ENCODE data around the gene CTPS2. TPM values are rescaled to one million over a fixed set of nuclear protein-coding genes. Genes with fewer than 3 reads are reported as not detected.
"Not testable (repeated sequence)": the region's sequence is repeated elsewhere in the genome, so short reads cannot be mapped to it uniquely, and the experiment has no call there.

Gene CTPS2
- total RNA-seq, 1 donor from 2014 or later, result 59.0 TPM

- DNase-seq (ENCODE audit: extremely low spot score, unreplicated experiment), result no peak
- no peak for TF ChIP-seq CTCF (conservative IDR thresholded peaks at IDR 0.05)
- H3K27me3 Mint-ChIP-seq, result no peaks in the 10 kb centered on the region
- H3K36me3 Mint-ChIP-seq, result peaks cover 41% of the 10 kb centered on the region
- H3K27ac Mint-ChIP-seq, result no peak overlapping the region
- no peak overlapping the region for H3K4me3 Mint-ChIP-seq
- H3K9me3 Mint-ChIP-seq, result no peaks in the 10 kb centered on the region
- no peaks in the 10 kb centered on the region for H3K4me1 Mint-ChIP-seq (ENCODE audit: unreplicated experiment)
Observed at GRCh38 chrX:16737024-16737423, 24.6 kb upstream of the CTPS2 start.

DNA sequence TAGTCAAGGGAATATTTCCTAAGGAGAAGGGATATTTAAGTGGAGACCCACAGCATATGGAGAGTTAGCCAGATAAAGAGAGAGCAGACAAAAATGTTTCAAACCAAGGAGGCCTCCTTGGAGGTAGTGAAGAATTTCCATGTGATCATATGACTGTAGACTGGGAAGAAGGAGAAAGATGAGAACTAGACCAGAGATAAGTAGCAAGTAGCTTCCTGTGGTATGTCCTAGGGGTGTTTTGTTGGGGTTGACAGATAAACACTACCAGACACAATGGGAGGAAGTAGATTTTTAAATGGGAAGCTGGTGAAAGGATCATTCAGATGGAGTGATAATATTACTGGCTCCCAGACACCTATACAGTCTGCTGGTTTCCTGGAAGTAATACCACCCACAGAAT is 20.5 kb upstream of the CTPS2 start:
- Mint-ChIP-seq H3K27me3 (no peaks in the 10 kb centered on the region), H3K4me1 (ENCODE audit: unreplicated experiment) (no peaks in the 10 kb centered on the region), H3K4me3 (no peak overlapping the region), H3K27ac (no peak overlapping the region), H3K9me3 (no peaks in the 10 kb centered on the region), H3K36me3 (peaks cover 20% of the 10 kb centered on the region)
- no peak for DNase-seq (ENCODE audit: extremely low spot score, unreplicated experiment)
- TF ChIP-seq CTCF (conservative IDR thresholded peaks at IDR 0.05), result no peak

DNA sequence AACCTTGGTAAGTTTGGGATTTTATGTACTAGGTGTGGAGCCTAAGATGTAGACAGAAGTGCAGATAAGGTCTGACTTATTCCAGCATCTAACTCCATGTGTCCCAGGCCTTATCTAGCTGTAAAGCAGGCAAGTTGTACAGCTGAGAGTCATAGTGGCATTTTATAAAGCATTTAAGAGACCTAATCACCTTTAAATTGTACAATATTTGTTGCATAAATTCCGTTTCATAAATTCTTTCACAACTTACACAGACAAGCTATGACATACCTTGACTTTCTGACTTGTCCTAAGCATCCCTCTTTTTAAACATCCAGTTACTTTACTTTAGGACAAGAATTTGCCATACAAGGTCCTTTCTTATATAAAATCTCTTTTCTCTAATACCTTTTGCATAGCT is 18.0 kb upstream of the CTPS2 start:
- Mint-ChIP-seq H3K4me1 (ENCODE audit: unreplicated experiment) (peaks cover 5% of the 10 kb centered on the region), H3K36me3 (peaks cover 20% of the 10 kb centered on the region), H3K27ac (no peak overlapping the region), H3K4me3 (no peak overlapping the region), H3K9me3 (no peaks in the 10 kb centered on the region), H3K27me3 (no peaks in the 10 kb centered on the region)
- no peak for TF ChIP-seq CTCF (conservative IDR thresholded peaks at IDR 0.05)
- no peak for DNase-seq (ENCODE audit: extremely low spot score, unreplicated experiment)

GRCh38 chrX:16727637-16728036 is 15.2 kb upstream of the CTPS2 start:
- TF ChIP-seq CTCF (conservative IDR thresholded peaks at IDR 0.05), result no peak
- H3K4me1 Mint-ChIP-seq (ENCODE audit: unreplicated experiment), result peaks cover 14% of the 10 kb centered on the region
- H3K9me3 Mint-ChIP-seq, result no peaks in the 10 kb centered on the region
- H3K27ac Mint-ChIP-seq, result no peak overlapping the region
- no peak overlapping the region for H3K4me3 Mint-ChIP-seq
- no peak for DNase-seq (ENCODE audit: extremely low spot score, unreplicated experiment)
- H3K36me3 Mint-ChIP-seq, result peaks cover 27% of the 10 kb centered on the region
- H3K27me3 Mint-ChIP-seq, result no peaks in the 10 kb centered on the region

DNA sequence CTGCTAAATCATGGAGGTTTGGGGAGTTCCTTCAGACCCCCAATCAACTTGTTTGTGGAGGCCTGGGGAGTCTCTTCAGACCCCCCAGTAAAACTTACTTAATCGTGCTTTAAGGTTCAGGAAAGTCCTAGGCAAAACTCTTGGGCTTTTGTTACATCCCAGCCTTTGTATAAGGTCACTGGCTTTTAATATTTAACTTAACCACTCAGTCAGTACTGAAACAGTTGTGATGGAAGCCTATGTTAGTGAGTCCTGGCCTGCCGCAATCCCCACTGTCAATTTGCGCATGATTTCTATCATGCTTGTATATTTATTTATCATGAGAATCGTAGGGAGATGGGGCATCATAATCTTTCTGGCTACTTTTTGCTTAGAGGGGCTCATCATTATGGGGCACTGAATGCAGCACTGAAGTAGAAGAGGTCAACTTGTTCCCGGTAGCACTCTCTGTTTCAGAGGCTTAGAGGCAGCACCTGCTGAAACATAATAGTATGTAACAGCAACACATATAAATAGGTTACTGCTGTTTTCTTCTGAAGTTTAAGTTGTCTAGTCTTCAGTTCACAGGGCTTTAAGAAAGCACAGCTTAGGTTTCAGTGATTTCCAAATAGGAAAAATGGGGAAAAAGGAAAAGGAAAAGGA is 14.0 kb upstream of the CTPS2 start:
- peak overlapping the region; percentile 48 for H3K27ac Mint-ChIP-seq

DNA sequence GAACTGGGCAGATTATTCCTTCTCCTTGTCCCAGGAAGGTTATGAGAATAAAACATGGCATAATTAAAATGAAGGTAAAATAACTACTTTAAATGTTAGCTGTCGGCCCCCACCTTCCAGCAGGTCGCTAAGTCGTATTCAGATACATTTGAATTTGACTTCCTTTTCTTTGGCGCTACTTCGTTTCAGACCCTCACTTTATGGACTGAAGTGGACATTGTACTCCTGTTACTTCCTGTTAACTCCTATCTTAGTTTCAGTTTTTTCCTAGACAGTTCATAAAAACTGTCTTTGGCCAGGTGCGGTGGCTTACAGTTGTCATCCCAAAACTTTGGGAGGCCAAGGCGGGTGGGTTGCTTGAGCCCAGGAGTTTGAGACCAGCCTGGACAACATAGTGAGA is 12.6 kb upstream of the CTPS2 start:
- DNase-seq (ENCODE audit: extremely low spot score, unreplicated experiment), result no peak
- TF ChIP-seq CTCF (conservative IDR thresholded peaks at IDR 0.05), result no peak
- no peaks in the 10 kb centered on the region for H3K27me3 Mint-ChIP-seq
- no peak overlapping the region for H3K4me3 Mint-ChIP-seq
- H3K27ac Mint-ChIP-seq, result peak overlapping the region; percentile 73
- no peaks in the 10 kb centered on the region for H3K9me3 Mint-ChIP-seq
- peaks cover 30% of the 10 kb centered on the region for H3K36me3 Mint-ChIP-seq
- H3K4me1 Mint-ChIP-seq (ENCODE audit: unreplicated experiment), result peaks cover 26% of the 10 kb centered on the region

More for the DNA sequence above, 14.0 kb upstream of the CTPS2 start:
- peak overlapping the region; percentile 23 for H3K4me3 Mint-ChIP-seq
- H3K9me3 Mint-ChIP-seq; H3K27me3 Mint-ChIP-seq; DNase-seq (ENCODE audit: extremely low spot score, unreplicated experiment): not testable (repeated sequence)
- H3K4me1 Mint-ChIP-seq (ENCODE audit: unreplicated experiment), result peaks cover 21% of the 10 kb centered on the region
- H3K36me3 Mint-ChIP-seq, result peaks cover 30% of the 10 kb centered on the region

All from type B pancreatic cell (in vitro differentiated cells).